HCT116 (cell line): ENCODE results near the gene TRPM3. TPM values are rescaled to one million over a fixed set of nuclear protein-coding genes. Genes with fewer than 3 reads are reported as not detected.

Source experiments
- ATAC-seq: fragments of 200-7000 bp; cut with Tn5 transposase; 2 replicates; pipeline ENCODE4 v1.9.1; 2020; ENCODE audit warnings: mild to moderate bottlenecking, moderate library complexity
- BruUV-seq: library from RNA; stranded (reverse); fragments of 400-500 nt; replicated peaks from 2 replicates; lab custom pipeline; 2021; lab: Mats Ljungman, UMichigan
- CTCF ChIA-PET: fragments of 300-600 bp; sonication (Branson Sonifier 250); formaldehyde crosslinking; loops from one replicate; lab custom pipeline; 2021; ENCODE audit warnings: antibody characterized with exemption; lab: Charles Lee
- POLR2A ChIA-PET: fragments of 300-600, 350-600 bp; sonication (Branson Sonifier 250); formaldehyde crosslinking; loops from one replicate; lab custom pipeline; 2021; ENCODE audit warnings: antibody characterized with exemption; lab: Charles Lee
- RAD21 ChIA-PET, 2 experiments: fragments of 300-600 bp; sonication (Branson Sonifier 250); formaldehyde crosslinking; loops; one replicate each; lab custom pipeline; 2023; ENCODE audit warnings: low total read pairs in 2 of 2; ENCODE audit not compliant: uncharacterized antibody in 2 of 2, unreplicated experiment in 2 of 2, low non-redundant PET in 1 of 2; lab: Charles Lee
- DNase-seq: peaks from one replicate; pipeline ENCODE4 v3.0.0-alpha.2; 2010; ENCODE audit warnings: low read depth, low spot score
- H2AFZ ChIP-seq: fragments of 200-600 bp; shearing (Covaris generic), sonication (generic); 2 replicates; pipeline ENCODE4 v1.6.1; 2017; ENCODE audit warnings: low read depth, mixed run types, mixed read lengths, antibody characterized with exemption, low read length; ENCODE audit not compliant: poor library complexity, severe bottlenecking
- H3K27ac ChIP-seq: 2 replicates; pipeline ENCODE4 v1.5.1; 2012; ENCODE audit warnings: low read depth, low read length
- H3K27me3 ChIP-seq: fragments of 200-600 bp; sonication (generic); 2 replicates; pipeline ENCODE4 v1.6.1; 2016; ENCODE audit warnings: mixed run types, low read length, mixed read lengths; ENCODE audit not compliant: insufficient read depth
- H3K36me3 ChIP-seq, 2 experiments: fragments of 200-500 bp in 1 of 2; fragments of 200-600 bp in 1 of 2; sonication (Bioruptor generic) in 1 of 2; sonication (generic) in 1 of 2; 2 replicates each; pipeline versions ENCODE4 v1.5.1 to v1.6.1; 2014 to 2016; ENCODE audit warnings: low read length in 2 of 2, inconsistent platforms in 1 of 2, mixed read lengths in 1 of 2, mixed run types in 1 of 2; ENCODE audit not compliant: insufficient read depth in 2 of 2, control insufficient read depth in 1 of 2
- H3K4me1 ChIP-seq, 2 experiments: fragments of 200-600 bp in 1 of 2; sonication (generic) in 1 of 2; 2 replicates each; pipeline versions ENCODE4 v1.5.1 to v1.6.1; 2012 to 2017; ENCODE audit warnings: low read length in 2 of 2, inconsistent platforms in 1 of 2, mild to moderate bottlenecking in 1 of 2, mixed read lengths in 1 of 2, mixed run types in 1 of 2, moderate library complexity in 1 of 2; ENCODE audit not compliant: insufficient read depth in 2 of 2, control insufficient read depth in 1 of 2
- H3K4me2 ChIP-seq: fragments of 200-600 bp; sonication (generic); 2 replicates; pipeline ENCODE4 v1.6.1; 2017; ENCODE audit warnings: mixed run types, low read length, mixed read lengths
- H3K4me3 ChIP-seq, 2 experiments: fragments of 200-600 bp in 1 of 2; sonication (generic) in 1 of 2; replicated peaks in 1 of 2; 2 replicates each; pipeline ENCODE4 v1.5.1; 2011 to 2016; ENCODE audit warnings: low read length in 2 of 2, control low read depth in 1 of 2, low read depth in 1 of 2, mild to moderate bottlenecking in 1 of 2, mixed read lengths in 1 of 2, mixed run types in 1 of 2
- H3K79me2 ChIP-seq: fragments of 200-600 bp; sonication (generic); 2 replicates; pipeline ENCODE4 v1.6.1; 2017; ENCODE audit warnings: mild to moderate bottlenecking, mixed run types, low read length, moderate library complexity, mixed read lengths; ENCODE audit not compliant: insufficient read depth
- H3K9ac ChIP-seq: fragments of 200-600 bp; sonication (generic); 2 replicates; pipeline ENCODE4 v1.6.1; 2016; ENCODE audit warnings: low read length, mixed read lengths
- H3K9me2 ChIP-seq: fragments of 200-600 bp; sonication (generic), shearing (Covaris generic); 2 replicates; pipeline ENCODE4 v1.6.1; 2017; ENCODE audit warnings: mixed run types, mild to moderate bottlenecking, moderate library complexity; ENCODE audit not compliant: insufficient read depth
- H3K9me3 ChIP-seq, 2 experiments: fragments of 200-500 bp in 1 of 2; fragments of 200-600 bp in 1 of 2; sonication (Bioruptor generic) in 1 of 2; sonication (generic) in 1 of 2; 2 replicates each; pipeline ENCODE4 v1.6.1; 2014 to 2017; ENCODE audit warnings: low read length in 2 of 2, mixed read lengths in 2 of 2, inconsistent platforms in 1 of 2, low read depth in 1 of 2, mild to moderate bottlenecking in 1 of 2, mixed run types in 1 of 2, moderate library complexity in 1 of 2; ENCODE audit not compliant: control insufficient read depth in 1 of 2, insufficient read depth in 1 of 2
- H4K20me1 ChIP-seq: fragments of 200-600 bp; sonication (generic), shearing (Covaris generic); 2 replicates; pipeline ENCODE4 v1.6.1; 2017; ENCODE audit warnings: mixed run types, mild to moderate bottlenecking, moderate library complexity; ENCODE audit not compliant: insufficient read depth
- ATF3 ChIP-seq: IDR thresholded peaks from 2 replicates; pipeline ENCODE4 v1.6.1; 2012
- CBX3 ChIP-seq: IDR thresholded peaks from 2 replicates; pipeline ENCODE4 v1.6.1; 2012; ENCODE audit warnings: low read depth
- CEBPB ChIP-seq: IDR thresholded peaks from 2 replicates; pipeline ENCODE4 v1.6.1; 2012; ENCODE audit warnings: low read depth
- EGR1 ChIP-seq: IDR thresholded peaks from 2 replicates; pipeline ENCODE4 v1.6.1; 2012; ENCODE audit warnings: low read depth
- ELF1 ChIP-seq: IDR thresholded peaks from 2 replicates; pipeline ENCODE4 v1.6.1; 2012; ENCODE audit warnings: low read depth, borderline replicate concordance
- EZH2 ChIP-seq: fragments of 200-600 bp; sonication (generic); IDR thresholded peaks from 2 replicates; pipeline ENCODE4 v1.6.1; 2017; ENCODE audit warnings: antibody characterized with exemption, mixed run types
- RAD21 ChIP-seq: IDR thresholded peaks from 2 replicates; pipeline ENCODE4 v1.6.1; 2012; ENCODE audit warnings: low read depth, mild to moderate bottlenecking
- REST ChIP-seq: IDR thresholded peaks from 2 replicates; pipeline ENCODE4 v1.6.1; 2012; ENCODE audit warnings: low read depth
- SIN3A ChIP-seq: IDR thresholded peaks from 2 replicates; pipeline ENCODE4 v1.6.1; 2012; ENCODE audit warnings: low read depth
- SP1 ChIP-seq: IDR thresholded peaks from 2 replicates; pipeline ENCODE4 v1.6.1; 2012; ENCODE audit warnings: low read depth
- SRF ChIP-seq: IDR thresholded peaks from 2 replicates; pipeline ENCODE4 v1.6.1; 2012; ENCODE audit warnings: low read depth
- YY1 ChIP-seq: IDR thresholded peaks from 2 replicates; pipeline ENCODE4 v1.6.1; 2011; ENCODE audit warnings: low read length, low read depth, moderate library complexity, mild to moderate bottlenecking; ENCODE audit not compliant: insufficient replicate concordance; ENCODE audit errors: extremely low read depth
- intact Hi-C: fragments of 100-400 bp; cut with micrococcal nuclease; formaldehyde crosslinking; loops from 2 replicates; pipeline ENCODE4 v1.10.0; 2022
- total RNA-seq: library from RNA; stranded (reverse); gene quantifications from one replicate; pipeline ENCODE4 v1.2.1, GENCODE V29; 2021; ENCODE audit not compliant: unreplicated experiment

TRPM3 gene
- total RNA-seq, 1 experiment from 2014 or later: not detected

GRCh38 chr9:70668751-70669150 is 452.7 kb downstream of the TRPM3 start (continued):
- TF ChIP-seq ELF1 (no peak), REST (no peak), YY1 (no peak), SP1 (no peak)

GRCh38 chr9:70658765-70659164 is 462.7 kb downstream of the TRPM3 start:
- BruUV-seq: no TSS peak
- no peak overlapping the region for H3K27ac ChIP-seq
- H4K20me1 ChIP-seq: no peaks in the 10 kb centered on the region
- DNase-seq: no peak
- RAD21 ChIA-PET: no interaction called here
- no peak for TF ChIP-seq CBX3
- TF ChIP-seq ATF3: no peak
- TF ChIP-seq EZH2: no peak
- TF ChIP-seq REST: no peak
- TF ChIP-seq EGR1: no peak
- no peak for TF ChIP-seq ELF1
- no peak for TF ChIP-seq RAD21
- no peak for TF ChIP-seq SP1
- no peak for TF ChIP-seq SIN3A
- no peak for TF ChIP-seq CEBPB
- no peak for TF ChIP-seq SRF
- TF ChIP-seq, all 23 proteins: peak for 0
- no peaks in the 10 kb centered on the region for H3K9me2 ChIP-seq
- no peaks in the 10 kb centered on the region for H3K4me1 ChIP-seq
- H3K4me3 ChIP-seq: no peak overlapping the region
- no peak overlapping the region for H3K4me2 ChIP-seq
- ATAC-seq: no peak
- no peaks in the 10 kb centered on the region for H3K9me3 ChIP-seq
- ChIA-PET CTCF (no interaction called here), POLR2A (no interaction called here)
- no peak overlapping the region for H3K9ac ChIP-seq
- no peaks in the 10 kb centered on the region for H3K79me2 ChIP-seq
- H3K27me3 ChIP-seq: peaks cover 13% of the 10 kb centered on the region
- H3K36me3 ChIP-seq: no peaks in the 10 kb centered on the region
- H2AFZ ChIP-seq: no peak overlapping the region
- intact Hi-C loops: no loop called here
